GM12892 (cell line): ENCODE data around the gene NDC80.

Source experiments
- POLR2A ChIP-seq: IDR thresholded peaks from 2 replicates; pipeline ENCODE4 v1.6.1; 2011; ENCODE audit warnings: low read depth, low read length, control low read depth
- POLR2AphosphoS5 ChIP-seq: IDR thresholded peaks from 2 replicates; pipeline ENCODE4 v1.6.1; 2011; ENCODE audit warnings: low read depth, low read length, control low read depth
- TAF1 ChIP-seq: IDR thresholded peaks from 2 replicates; pipeline ENCODE4 v1.6.1; 2011; ENCODE audit warnings: low read depth, mild to moderate bottlenecking, control low read depth, low read length, borderline replicate concordance

- no peak for TF ChIP-seq POLR2AphosphoS5
- TF ChIP-seq POLR2A, result no peak
- no peak for TF ChIP-seq TAF1
Observed at GRCh38 chr18:2538236-2538635, 33.1 kb upstream of the NDC80 start.
